ENCODE results near the gene PIGU. TPM values are rescaled to one million over a fixed set of nuclear protein-coding genes. Genes with fewer than 3 reads are reported as not detected.

PIGU gene
- total and polyA plus RNA-seq, 2 of the 13 experiments (the other 11 are each of a cell fraction or from before 2014, with no cell fraction given), result 45.5 to 231 TPM

- TF ChIP-seq ZNF24 (IDR thresholded peaks at IDR 0.05) (0 out of 2 replicates have a peak, but pooled peaks have one; percentile 54), NCOA1 (CRISPR knock-in tag; IDR thresholded peaks at IDR 0.05) (peak; percentile 64; the same call in 1 of the 2 replicates), FOXM1 (CRISPR knock-in tag; IDR thresholded peaks at IDR 0.05) (no peak), RAD21 (CRISPR knock-in tag; IDR thresholded peaks at IDR 0.05) (no peak), E2F1 (CRISPR knock-in tag; IDR thresholded peaks at IDR 0.05) (no peak), MAFK (conservative IDR thresholded peaks at IDR 0.05 in 1 of 2, IDR thresholded peaks at IDR 0.05 in 1 of 2; ENCODE audit: low read length in 2 of 2) (no peak), DMAP1 (CRISPR knock-in tag; IDR thresholded peaks at IDR 0.05) (no peak), ELF1 (CRISPR knock-in tag; IDR thresholded peaks at IDR 0.05) (no peak), ZNF282 (IDR thresholded peaks at IDR 0.05; ENCODE audit: partially characterized antibody) (no peak), AGO2 (optimal IDR thresholded peaks at IDR 0.05; ENCODE audit: low read depth, low read length) (no peak), SKI (IDR thresholded peaks at IDR 0.05; ENCODE audit: partially characterized antibody) (no peak), MTA3 (CRISPR knock-in tag; IDR thresholded peaks at IDR 0.05) (no peak), RBAK (CRISPR knock-in tag; IDR thresholded peaks at IDR 0.05) (peak; percentile 78; the same call in 1 of the 2 replicates), GZF1 (CRISPR knock-in tag; IDR thresholded peaks at IDR 0.05) (peak; percentile 13; the same call in 1 of the 2 replicates), REST (IDR thresholded peaks at IDR 0.05; ENCODE audit: borderline replicate concordance in 1 of 2, low read depth in 1 of 2, low read length in 2 of 2) (no peak), ZNF18 (CRISPR knock-in tag; IDR thresholded peaks at IDR 0.05; ENCODE audit: insufficient replicate concordance) (peak; percentile 3), ZNF557 (CRISPR knock-in tag; IDR thresholded peaks at IDR 0.05) (0 out of 2 replicates have a peak, but pooled peaks have one; percentile 18), SNRNP70 (IDR thresholded peaks at IDR 0.05; ENCODE audit: low read depth, low read length) (no peak)
- TF ChIP-seq, protein P1, sequence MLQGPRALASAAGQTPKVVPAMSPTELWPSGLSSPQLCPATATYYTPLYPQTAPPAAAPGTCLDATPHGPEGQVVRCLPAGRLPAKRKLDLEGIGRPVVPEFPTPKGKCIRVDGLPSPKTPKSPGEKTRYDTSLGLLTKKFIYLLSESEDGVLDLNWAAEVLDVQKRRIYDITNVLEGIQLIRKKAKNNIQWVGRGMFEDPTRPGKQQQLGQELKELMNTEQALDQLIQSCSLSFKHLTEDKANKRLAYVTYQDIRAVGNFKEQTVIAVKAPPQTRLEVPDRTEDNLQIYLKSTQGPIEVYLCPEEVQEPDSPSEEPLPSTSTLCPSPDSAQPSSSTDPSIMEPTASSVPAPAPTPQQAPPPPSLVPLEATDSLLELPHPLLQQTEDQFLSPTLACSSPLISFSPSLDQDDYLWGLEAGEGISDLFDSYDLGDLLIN (CRISPR knock-in tag; IDR thresholded peaks at IDR 0.05; ENCODE audit: borderline replicate concordance), result no peak
- TF ChIP-seq, protein P2, sequence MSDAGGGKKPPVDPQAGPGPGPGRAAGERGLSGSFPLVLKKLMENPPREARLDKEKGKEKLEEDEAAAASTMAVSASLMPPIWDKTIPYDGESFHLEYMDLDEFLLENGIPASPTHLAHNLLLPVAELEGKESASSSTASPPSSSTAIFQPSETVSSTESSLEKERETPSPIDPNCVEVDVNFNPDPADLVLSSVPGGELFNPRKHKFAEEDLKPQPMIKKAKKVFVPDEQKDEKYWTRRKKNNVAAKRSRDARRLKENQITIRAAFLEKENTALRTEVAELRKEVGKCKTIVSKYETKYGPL (CRISPR knock-in tag; IDR thresholded peaks at IDR 0.05), result 0 out of 2 replicates have a peak, but pooled peaks have one; percentile 51
Measured at GRCh38 chr20:34515484-34516246, 161.2 kb downstream of the PIGU start (continued).
